ENCODE data around the gene PCSK1N.
A peak's percentile ranks its signal among the peaks of the same experiment; 100 is the strongest.
"Not testable (repeated sequence)": the region's sequence is repeated elsewhere in the genome, so short reads cannot be mapped to it uniquely, and the experiment has no call there.

The PCSK1N gene

GRCh38 chrX:48835524-48836329, at the start of gene PCSK1N:
TSS of gene PCSK1N (minus strand) at chrX:48835610. CDS start at chrX:48835532, 78 bp downstream.
- DNase-seq = peak; percentile 49

GRCh38 chrX:48883729-48884128, 48.3 kb upstream of the PCSK1N start:
- no peak for DNase-seq

- not testable (repeated sequence) for DNase-seq
These were observed 41.5 kb upstream of the PCSK1N start for GRCh38 chrX:48876944-48877343.

- not testable (repeated sequence) for DNase-seq
These were observed 36.6 kb upstream of the PCSK1N start for GRCh38 chrX:48872017-48872416.

GRCh38 chrX:48864210-48864609, 28.8 kb upstream of the PCSK1N start:
- DNase-seq = no peak

GRCh38 chrX:48854898-48855297, 19.5 kb upstream of the PCSK1N start:
- no peak for DNase-seq

- not testable (repeated sequence) for DNase-seq
These were observed 18.9 kb upstream of the PCSK1N start for GRCh38 chrX:48854121-48854804.

GRCh38 chrX:48853494-48853893, 18.1 kb upstream of the PCSK1N start:
- DNase-seq = not testable (repeated sequence)

GRCh38 chrX:48852857-48853256, 17.4 kb upstream of the PCSK1N start:
- no peak for DNase-seq

- DNase-seq = no peak
These were observed 13.4 kb upstream of the PCSK1N start for GRCh38 chrX:48848847-48849246.

- DNase-seq = no peak
These were observed 4.3 kb upstream of the PCSK1N start for GRCh38 chrX:48839686-48840085.

- DNase-seq = peak; percentile 2
These were observed 1.1 kb downstream of the PCSK1N start for GRCh38 chrX:48834383-48834709.

- DNase-seq = no peak
These were observed 1.8 kb downstream of the PCSK1N start for GRCh38 chrX:48833542-48834138.

GRCh38 chrX:48831909-48832291, 3.5 kb downstream of the PCSK1N start:
- no peak for DNase-seq

GRCh38 chrX:48831136-48831908, 4.1 kb downstream of the PCSK1N start:
- DNase-seq = no peak

- DNase-seq = no peak
These were observed 6.2 kb downstream of the PCSK1N start for GRCh38 chrX:48829016-48829735.

- no peak for DNase-seq
These were observed 7.8 kb downstream of the PCSK1N start for GRCh38 chrX:48827654-48827968.

- no peak for DNase-seq
These were observed 8.3 kb downstream of the PCSK1N start for GRCh38 chrX:48826876-48827653.

GRCh38 chrX:48826135-48826875, 9.1 kb downstream of the PCSK1N start, which contains the start of gene ERAS:
TSS of gene ERAS (plus strand) at chrX:48826513. CDS start at chrX:48829124, 2,611 bp downstream.
- no peak for DNase-seq

GRCh38 chrX:48824066-48824465, 11.3 kb downstream of the PCSK1N start:
- no peak for DNase-seq

GRCh38 chrX:48823053-48823452, 12.4 kb downstream of the PCSK1N start:
- no peak for DNase-seq

All from DMS79 treated with DMSO at 0.1 percent for 48 hours (cell line).